Measurements from ENCODE around the gene NR2F1.

Gene NR2F1

DNA sequence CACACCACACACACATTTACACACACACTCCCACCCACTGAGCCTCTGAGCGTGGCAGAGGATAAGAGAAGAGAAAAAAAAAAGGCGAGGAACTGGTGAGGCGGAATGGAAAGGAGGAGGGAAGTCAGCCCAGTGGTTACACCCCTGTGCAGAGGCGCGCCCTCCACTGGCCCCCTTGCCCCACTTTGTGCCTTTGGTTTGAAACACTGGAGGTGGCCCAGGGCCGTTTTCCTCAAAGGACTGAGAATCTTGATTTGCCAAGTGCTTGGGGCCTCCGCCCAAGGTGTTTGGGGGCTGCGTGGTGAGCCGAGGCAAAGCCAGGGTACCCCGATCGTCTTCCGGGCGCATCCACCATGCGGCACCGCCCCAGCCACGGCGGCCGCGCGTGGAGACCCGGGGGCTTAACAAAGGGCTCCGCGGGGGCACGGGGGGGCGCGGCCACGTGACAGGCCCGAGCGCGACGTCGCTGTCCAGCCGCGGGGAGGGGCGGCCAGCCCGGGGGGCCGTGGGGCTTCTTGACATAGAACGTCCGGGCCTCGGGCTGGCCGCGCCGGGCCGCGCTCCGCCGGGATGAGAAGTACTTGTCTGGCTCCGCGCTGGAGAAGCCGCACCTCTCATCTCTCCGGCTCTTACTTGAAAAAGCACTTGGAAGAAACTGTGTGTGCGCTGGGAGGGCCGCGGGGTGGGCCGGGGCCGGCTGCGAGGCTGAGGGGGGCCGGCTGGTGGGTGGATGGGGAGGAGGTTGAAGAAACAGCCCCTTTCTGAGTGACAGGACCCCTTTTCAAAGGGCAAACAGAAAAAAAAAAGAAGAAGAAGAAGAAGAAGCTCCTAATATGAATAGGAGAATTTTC is 21.0 kb downstream of the NR2F1 start:
- Histone ChIP-seq H3K27me3 (ENCODE audit: control insufficient read depth in 5 of 5, insufficient read depth in 4 of 5, low read length in 5 of 5) (peaks cover 26 to 83% (median 61%) of the 10 kb centered on the region in 5 donors), H3K4me3 (ENCODE audit: low read depth in 1 of 5, low read length in 5 of 5) (peak overlapping the region in 2 of 5 donors; percentile 3 to 40), H3K27ac (ENCODE audit: low read depth, low read length) (no peak overlapping the region), H3K9me3 (ENCODE audit: control insufficient read depth in 5 of 5, low read length in 5 of 5) (peaks cover 0 to 3% (median 0%) of the 10 kb centered on the region in 5 donors), H3K4me1 (ENCODE audit: control insufficient read depth in 5 of 5, insufficient read depth in 5 of 5, low read length in 5 of 5) (peaks cover 0 to 16% (median 9%) of the 10 kb centered on the region in 5 donors), H3K9ac (ENCODE audit: low read length in 5 of 5) (no peak overlapping the region), H3K36me3 (ENCODE audit: control insufficient read depth in 5 of 5, insufficient read depth in 5 of 5, low read length in 5 of 5) (no peaks in the 10 kb centered on the region)

DNA sequence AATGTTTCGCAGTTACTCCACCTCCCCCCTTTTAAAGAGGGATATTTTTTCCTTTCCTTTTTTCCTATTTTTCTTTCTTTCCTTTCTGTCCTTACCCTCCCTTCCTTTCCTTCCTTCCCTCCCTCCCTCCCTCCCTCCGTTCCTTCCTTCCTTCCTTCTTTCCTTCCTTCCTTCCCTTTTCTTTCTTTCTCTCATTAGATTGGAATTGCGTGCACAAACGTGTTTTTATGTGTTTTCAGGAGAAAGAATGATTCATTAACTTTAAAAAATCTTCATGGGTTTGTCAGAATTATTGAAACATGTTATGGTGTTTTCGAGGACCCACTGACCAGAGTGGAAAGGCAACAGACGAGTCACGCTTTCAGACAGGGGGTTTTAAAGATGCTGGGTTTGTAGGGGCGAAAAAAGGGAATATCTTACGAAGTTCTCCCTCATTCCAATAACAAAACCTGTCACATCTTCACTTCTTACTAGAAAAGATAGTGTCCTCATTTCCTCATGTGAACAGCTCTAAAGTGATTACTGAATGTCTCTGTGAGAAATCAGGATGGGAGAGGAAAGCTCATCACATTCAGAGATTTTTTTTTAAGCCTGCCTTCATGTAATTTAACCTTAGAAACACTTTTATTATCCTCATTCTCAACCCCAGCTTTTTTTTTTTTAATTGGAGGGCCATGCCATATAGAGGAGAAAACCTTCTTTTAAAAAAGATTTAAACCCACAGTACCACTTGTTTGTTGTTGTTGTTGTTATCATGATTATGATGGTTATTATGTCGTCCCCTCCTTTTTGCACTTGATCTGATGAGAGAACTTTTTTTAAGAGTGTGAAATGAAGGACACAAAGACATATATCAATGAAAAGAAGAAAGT is 21.9 kb downstream of the NR2F1 start:
- no peaks in the 10 kb centered on the region for H3K36me3 ChIP-seq (ENCODE audit: control insufficient read depth in 5 of 5, insufficient read depth in 5 of 5, low read length in 5 of 5)
- no peak overlapping the region for H3K4me3 ChIP-seq (ENCODE audit: low read depth in 1 of 5, low read length in 5 of 5)
- peaks cover 0 to 3% (median 0%) of the 10 kb centered on the region in 5 donors for H3K9me3 ChIP-seq (ENCODE audit: control insufficient read depth in 5 of 5, low read length in 5 of 5)
- H3K9ac ChIP-seq (ENCODE audit: low read length in 5 of 5): no peak overlapping the region
- H3K27ac ChIP-seq (ENCODE audit: low read depth, low read length): no peak overlapping the region
- peaks cover 0 to 16% (median 9%) of the 10 kb centered on the region in 5 donors for H3K4me1 ChIP-seq (ENCODE audit: control insufficient read depth in 5 of 5, insufficient read depth in 5 of 5, low read length in 5 of 5)
- peaks cover 26 to 84% (median 60%) of the 10 kb centered on the region in 5 donors for H3K27me3 ChIP-seq (ENCODE audit: control insufficient read depth in 5 of 5, insufficient read depth in 4 of 5, low read length in 5 of 5)

DNA sequence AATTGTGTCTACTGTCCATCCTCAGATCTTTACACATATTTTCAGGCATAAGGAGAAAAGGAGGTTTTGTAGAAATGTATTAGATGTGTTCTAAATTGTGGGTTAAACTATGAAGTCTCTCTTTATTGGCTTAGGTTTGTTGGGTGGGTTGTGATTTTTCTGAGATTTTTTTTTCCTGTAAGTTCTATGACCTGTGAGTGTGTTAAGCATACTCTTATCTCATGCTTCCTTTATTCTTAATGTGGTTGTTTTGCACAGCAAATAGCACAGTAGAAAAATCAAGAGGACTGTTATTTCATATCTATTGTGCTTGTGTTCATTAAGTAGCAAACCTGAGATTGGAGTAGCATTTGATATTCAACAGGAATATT is 23.3 kb downstream of the NR2F1 start:
- Histone ChIP-seq H3K27ac (ENCODE audit: low read depth, low read length) (no peak overlapping the region), H3K9me3 (ENCODE audit: control insufficient read depth in 5 of 5, low read length in 5 of 5) (peaks cover 0 to 3% (median 0%) of the 10 kb centered on the region in 5 donors), H3K4me3 (ENCODE audit: low read depth in 1 of 5, low read length in 5 of 5) (no peak overlapping the region), H3K4me1 (ENCODE audit: control insufficient read depth in 5 of 5, insufficient read depth in 5 of 5, low read length in 5 of 5) (peaks cover 0 to 16% (median 9%) of the 10 kb centered on the region in 5 donors), H3K27me3 (ENCODE audit: control insufficient read depth in 5 of 5, insufficient read depth in 4 of 5, low read length in 5 of 5) (peaks cover 31 to 90% (median 67%) of the 10 kb centered on the region in 5 donors), H3K9ac (ENCODE audit: low read length in 5 of 5) (no peak overlapping the region), H3K36me3 (ENCODE audit: control insufficient read depth in 5 of 5, insufficient read depth in 5 of 5, low read length in 5 of 5) (no peaks in the 10 kb centered on the region)

DNA sequence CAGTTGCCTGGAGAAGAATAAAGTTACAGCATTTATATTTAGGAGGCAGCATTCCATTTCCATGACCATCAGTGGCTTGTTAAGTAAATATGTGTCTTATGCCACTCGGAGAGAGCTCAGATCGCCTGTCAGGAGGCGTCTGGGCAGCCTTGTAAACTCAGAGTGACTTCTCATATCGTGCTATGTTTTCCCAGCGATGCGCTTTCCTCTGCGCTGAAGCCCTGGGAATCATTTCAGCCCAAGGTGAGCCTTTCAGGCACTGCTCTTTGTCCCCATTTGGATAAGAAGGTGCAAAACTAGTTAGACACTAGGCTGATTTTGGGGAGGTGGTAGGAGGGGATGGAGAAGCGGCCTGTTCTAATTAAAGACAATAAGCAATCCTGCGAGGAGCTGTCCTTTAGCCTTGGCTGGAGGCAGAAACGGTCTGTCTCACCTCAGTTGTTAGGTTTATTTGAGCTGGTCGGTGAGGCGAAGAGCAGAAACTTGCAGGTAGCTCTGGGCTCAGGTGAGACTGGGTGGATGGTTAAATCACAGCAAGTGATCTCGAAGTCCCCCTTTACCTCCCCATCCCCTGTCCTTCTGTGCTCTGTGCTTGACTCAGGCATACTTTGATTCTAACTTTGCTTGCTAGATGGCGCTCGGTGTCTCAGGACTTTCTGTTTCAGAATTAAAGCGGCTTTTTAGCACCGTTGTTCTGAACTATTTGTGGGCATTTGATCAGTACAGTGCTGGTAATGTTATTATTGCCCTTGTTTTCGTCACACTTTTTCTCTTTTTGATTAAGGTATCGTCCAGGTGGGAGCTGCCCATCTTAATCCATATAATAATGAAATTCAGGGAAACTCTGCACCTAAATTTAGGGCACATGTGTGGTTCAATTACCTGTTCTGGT is 24.6 kb downstream of the NR2F1 start:
- Histone ChIP-seq H3K27me3 (ENCODE audit: control insufficient read depth in 5 of 5, insufficient read depth in 4 of 5, low read length in 5 of 5) (peaks cover 34 to 87% (median 62%) of the 10 kb centered on the region in 5 donors), H3K9me3 (ENCODE audit: control insufficient read depth in 5 of 5, low read length in 5 of 5) (peaks cover 0 to 3% (median 0%) of the 10 kb centered on the region in 5 donors), H3K36me3 (ENCODE audit: control insufficient read depth in 5 of 5, insufficient read depth in 5 of 5, low read length in 5 of 5) (no peaks in the 10 kb centered on the region), H3K4me1 (ENCODE audit: control insufficient read depth in 5 of 5, insufficient read depth in 5 of 5, low read length in 5 of 5) (peaks cover 0 to 24% (median 18%) of the 10 kb centered on the region in 5 donors), H3K4me3 (ENCODE audit: low read depth in 1 of 5, low read length in 5 of 5) (peak overlapping the region in 1 of 5 donors; percentile 32), H3K27ac (ENCODE audit: low read depth, low read length) (no peak overlapping the region), H3K9ac (ENCODE audit: low read length in 5 of 5) (no peak overlapping the region)

DNA sequence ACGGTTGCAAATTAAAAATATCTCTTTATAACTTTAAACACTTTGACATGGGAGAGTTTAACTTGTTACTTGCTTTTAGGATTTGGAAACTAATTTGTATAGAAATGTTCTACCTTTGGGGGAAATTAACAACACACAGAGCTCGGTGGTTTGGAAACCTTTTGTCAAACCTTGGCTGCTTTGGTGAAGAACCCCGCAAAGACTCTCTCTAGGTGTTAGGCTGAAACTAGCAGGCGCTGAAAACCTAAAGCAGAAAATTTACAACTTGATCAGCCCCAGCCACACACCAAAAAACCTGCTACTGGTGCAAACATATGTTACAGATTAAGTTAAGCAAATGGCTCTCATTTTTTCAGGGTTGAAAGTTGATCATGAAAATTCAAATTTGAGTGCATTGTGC is 25.8 kb downstream of the NR2F1 start:
- Histone ChIP-seq H3K4me1 (ENCODE audit: control insufficient read depth in 5 of 5, insufficient read depth in 5 of 5, low read length in 5 of 5) (peaks cover 0 to 26% (median 20%) of the 10 kb centered on the region in 5 donors), H3K4me3 (ENCODE audit: low read depth in 1 of 5, low read length in 5 of 5) (no peak overlapping the region), H3K9me3 (ENCODE audit: control insufficient read depth in 5 of 5, low read length in 5 of 5) (peaks cover 0 to under 1% (median 0%) of the 10 kb centered on the region in 5 donors), H3K27me3 (ENCODE audit: control insufficient read depth in 5 of 5, insufficient read depth in 4 of 5, low read length in 5 of 5) (peaks cover 35 to 87% (median 58%) of the 10 kb centered on the region in 5 donors), H3K27ac (ENCODE audit: low read depth, low read length) (no peak overlapping the region), H3K9ac (ENCODE audit: low read length in 5 of 5) (no peak overlapping the region), H3K36me3 (ENCODE audit: control insufficient read depth in 5 of 5, insufficient read depth in 5 of 5, low read length in 5 of 5) (no peaks in the 10 kb centered on the region)

DNA sequence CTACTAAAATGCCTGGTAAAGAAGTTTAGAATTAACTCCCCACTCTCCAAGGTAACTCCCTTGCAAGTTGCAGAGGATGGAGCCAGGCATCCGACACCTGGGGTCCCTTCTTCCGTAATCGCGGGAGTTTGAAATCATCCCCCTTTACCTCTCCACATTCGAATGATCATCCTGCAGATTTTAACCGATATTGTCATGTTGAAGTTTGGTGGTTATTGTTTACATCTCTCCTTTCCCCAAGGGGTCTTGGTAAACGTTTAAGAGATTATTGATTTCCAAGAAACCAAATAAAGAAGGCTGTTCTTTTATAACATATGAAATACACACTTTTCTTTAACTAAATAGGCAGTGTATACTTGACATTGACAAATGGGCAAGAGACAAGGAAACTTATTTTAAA is 26.7 kb downstream of the NR2F1 start:
- Histone ChIP-seq H3K27me3 (ENCODE audit: control insufficient read depth in 5 of 5, insufficient read depth in 4 of 5, low read length in 5 of 5) (peaks cover 33 to 86% (median 56%) of the 10 kb centered on the region in 5 donors), H3K9ac (ENCODE audit: low read length in 5 of 5) (no peak overlapping the region), H3K27ac (ENCODE audit: low read depth, low read length) (no peak overlapping the region), H3K9me3 (ENCODE audit: control insufficient read depth in 5 of 5, low read length in 5 of 5) (no peaks in the 10 kb centered on the region), H3K4me1 (ENCODE audit: control insufficient read depth in 5 of 5, insufficient read depth in 5 of 5, low read length in 5 of 5) (peaks cover 0 to 22% (median 18%) of the 10 kb centered on the region in 5 donors), H3K4me3 (ENCODE audit: low read depth in 1 of 5, low read length in 5 of 5) (no peak overlapping the region), H3K36me3 (ENCODE audit: control insufficient read depth in 5 of 5, insufficient read depth in 5 of 5, low read length in 5 of 5) (no peaks in the 10 kb centered on the region)

DNA sequence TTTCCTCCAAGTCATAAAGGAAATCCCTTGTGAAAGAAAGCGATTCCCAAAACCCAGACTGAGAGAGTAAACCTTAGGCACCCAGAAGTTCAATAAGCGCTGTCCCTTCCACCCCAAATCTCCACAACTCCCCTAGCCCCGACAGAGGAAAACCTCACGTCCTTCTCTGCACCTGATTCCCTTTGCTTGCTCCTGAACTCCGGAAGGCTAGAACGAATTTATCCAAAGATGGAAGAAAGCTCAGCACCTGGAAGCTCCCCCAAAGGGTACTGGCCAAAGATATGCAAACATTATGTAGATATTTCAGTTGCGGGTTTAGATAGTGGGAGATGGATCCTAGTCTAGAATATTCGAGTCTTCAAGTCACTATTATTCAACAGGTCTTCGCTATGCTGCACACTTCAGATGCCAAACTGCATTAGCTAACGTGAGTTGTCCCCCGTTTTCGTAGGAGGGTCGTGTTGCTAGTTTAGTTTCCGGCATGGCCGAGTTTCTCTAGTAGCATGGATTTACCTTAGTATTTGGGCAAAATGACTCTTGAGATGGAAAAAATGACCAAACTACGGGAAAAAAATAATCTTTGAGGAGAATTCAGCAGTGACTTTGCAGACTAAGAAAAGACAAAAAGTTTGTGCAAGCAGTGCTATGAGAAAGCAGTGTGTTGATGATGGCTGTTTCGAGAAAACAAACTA is 27.7 kb downstream of the NR2F1 start:
- H3K9me3 ChIP-seq (ENCODE audit: control insufficient read depth in 5 of 5, low read length in 5 of 5): no peaks in the 10 kb centered on the region
- no peak overlapping the region for H3K27ac ChIP-seq (ENCODE audit: low read depth, low read length)
- H3K27me3 ChIP-seq (ENCODE audit: control insufficient read depth in 5 of 5, insufficient read depth in 4 of 5, low read length in 5 of 5): peaks cover 25 to 77% (median 47%) of the 10 kb centered on the region in 5 donors
- H3K4me3 ChIP-seq (ENCODE audit: low read depth in 1 of 5, low read length in 5 of 5): no peak overlapping the region
- no peaks in the 10 kb centered on the region for H3K36me3 ChIP-seq (ENCODE audit: control insufficient read depth in 5 of 5, insufficient read depth in 5 of 5, low read length in 5 of 5)
- no peak overlapping the region for H3K9ac ChIP-seq (ENCODE audit: low read length in 5 of 5)
- H3K4me1 ChIP-seq (ENCODE audit: control insufficient read depth in 5 of 5, insufficient read depth in 5 of 5, low read length in 5 of 5): peaks cover 0 to 22% (median 18%) of the 10 kb centered on the region in 5 donors

DNA sequence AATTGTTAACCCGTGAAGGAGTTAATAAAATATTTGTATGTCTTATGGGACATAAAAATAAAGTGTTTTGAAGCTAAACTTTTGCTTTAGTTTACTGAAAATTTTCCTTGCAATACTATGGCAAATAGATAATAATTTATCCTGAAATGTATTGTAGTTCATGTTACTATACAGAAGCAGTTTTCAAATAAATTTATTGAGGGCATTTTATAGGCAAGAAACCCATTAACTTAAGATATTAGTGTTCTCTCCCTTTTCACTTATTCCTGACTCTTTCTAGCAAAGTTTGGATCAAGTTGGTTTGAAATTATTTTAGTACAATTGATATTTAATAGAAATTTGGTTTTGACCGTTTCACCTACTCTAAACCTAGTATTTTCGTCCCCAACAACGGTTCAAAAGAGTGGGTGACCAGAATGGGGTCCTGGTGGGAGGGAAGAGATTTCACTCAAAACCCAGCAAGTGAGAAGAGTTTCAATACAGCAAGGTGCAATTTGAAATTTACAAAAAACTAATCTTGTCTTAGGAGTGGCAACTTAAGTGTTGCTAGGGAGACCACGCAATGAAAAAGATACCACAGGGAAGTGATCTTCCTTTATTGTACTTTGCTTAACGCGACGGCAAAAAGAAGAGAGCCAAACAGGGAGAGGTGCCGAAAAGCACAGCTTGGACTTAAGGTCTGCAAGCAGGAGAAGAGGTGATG is 28.4 kb downstream of the NR2F1 start:
- Histone ChIP-seq H3K36me3 (ENCODE audit: control insufficient read depth in 5 of 5, insufficient read depth in 5 of 5, low read length in 5 of 5) (no peaks in the 10 kb centered on the region), H3K27me3 (ENCODE audit: control insufficient read depth in 5 of 5, insufficient read depth in 4 of 5, low read length in 5 of 5) (peaks cover 25 to 72% (median 42%) of the 10 kb centered on the region in 5 donors), H3K4me3 (ENCODE audit: low read depth in 1 of 5, low read length in 5 of 5) (no peak overlapping the region), H3K4me1 (ENCODE audit: control insufficient read depth in 5 of 5, insufficient read depth in 5 of 5, low read length in 5 of 5) (peaks cover 0 to 22% (median 18%) of the 10 kb centered on the region in 5 donors), H3K27ac (ENCODE audit: low read depth, low read length) (no peak overlapping the region), H3K9ac (ENCODE audit: low read length in 5 of 5) (no peak overlapping the region), H3K9me3 (ENCODE audit: control insufficient read depth in 5 of 5, low read length in 5 of 5) (no peaks in the 10 kb centered on the region)
